HEK293 (cell line): ENCODE data around the gene OPA1.

Experiments used
- CTCF ChIA-PET: fragments of 350-600 bp; formaldehyde crosslinking; extraction: SDS; loops from one replicate; lab custom pipeline; 2021; ENCODE audit warnings: antibody characterized with exemption; lab: Yijun Ruan, JAX
- POLR2A ChIA-PET: fragments of 300-600 bp; formaldehyde crosslinking; extraction: SDS; loops from one replicate; lab custom pipeline; 2020; ENCODE audit warnings: antibody characterized with exemption, inconsistent platforms; lab: Yijun Ruan, JAX
- H3K27ac ChIP-seq: fragments of 200-500 bp; sonication (Bioruptor generic); 2 replicates; pipeline ENCODE4 v1.5.1; 2014; ENCODE audit warnings: low read depth, low read length, control low read depth, inconsistent platforms; ENCODE audit errors: extremely low read depth
- H3K36me3 ChIP-seq, 2 experiments: fragments of 200-500 bp in 1 of 2; sonication (Bioruptor generic) in 1 of 2; 1 replicate in 1 of 2; 2 replicates in 1 of 2; pipeline ENCODE4 v1.5.1; 2014 to 2017; ENCODE audit warnings: inconsistent platforms in 2 of 2, low read length in 2 of 2; ENCODE audit not compliant: control insufficient read depth in 2 of 2, insufficient read depth in 1 of 2
- H3K4me1 ChIP-seq: fragments of 200-500 bp; sonication (Bioruptor generic); 2 replicates; pipeline ENCODE4 v1.5.1; 2014; ENCODE audit warnings: mild to moderate bottlenecking, low read length, inconsistent platforms; ENCODE audit not compliant: control insufficient read depth, insufficient read depth
- H3K4me3 ChIP-seq: 2 replicates; pipeline ENCODE4 v1.5.1; 2011; ENCODE audit warnings: low read depth, mild to moderate bottlenecking, control low read depth, low read length, moderate library complexity
- H3K9me3 ChIP-seq: fragments of 200-500 bp; sonication (Bioruptor generic); 2 replicates; pipeline ENCODE4 v1.5.1; 2014; ENCODE audit warnings: low read depth, low read length, inconsistent platforms; ENCODE audit not compliant: control insufficient read depth, insufficient read depth
- BCL11B ChIP-seq: fragments of 450-650 bp; formaldehyde crosslinking; IDR thresholded peaks from 2 replicates; pipeline ENCODE4 v1.5.1; 2016; ENCODE audit warnings: low read depth, missing biosample characterization, missing genetic modification characterization
- HOXA7 ChIP-seq: sonication (generic); formaldehyde crosslinking; IDR thresholded peaks from 2 replicates; pipeline ENCODE4 v1.8.1; 2022; ENCODE audit warnings: missing genetic modification reagents, borderline replicate concordance
- PRDM1 ChIP-seq: fragments of 450-650 bp; formaldehyde crosslinking; IDR thresholded peaks from 2 replicates; pipeline ENCODE4; 2016; ENCODE audit warnings: missing biosample characterization, missing genetic modification characterization
- SP3 ChIP-seq: fragments of 450-650 bp; formaldehyde crosslinking; IDR thresholded peaks from 2 replicates; pipeline ENCODE4 v1.5.1; 2016; ENCODE audit warnings: missing biosample characterization, missing genetic modification characterization
- YY2 ChIP-seq: fragments of 450-650 bp; formaldehyde crosslinking; IDR thresholded peaks from 2 replicates; pipeline ENCODE4 v1.5.1; 2016; ENCODE audit warnings: missing biosample characterization, missing genetic modification characterization
- ZNF169 ChIP-seq: fragments of 450-650 bp; formaldehyde crosslinking; IDR thresholded peaks from 2 replicates; pipeline ENCODE4 v1.5.1; 2016; ENCODE audit warnings: missing biosample characterization, missing genetic modification characterization
- ZNF2 ChIP-seq: fragments of 450-650 bp; formaldehyde crosslinking; IDR thresholded peaks from 2 replicates; pipeline ENCODE4 v1.5.1; 2016; ENCODE audit warnings: missing biosample characterization, missing genetic modification characterization
- ZNF221 ChIP-seq: fragments of 450-650 bp; formaldehyde crosslinking; IDR thresholded peaks from 2 replicates; pipeline ENCODE4 v1.5.1; 2017; ENCODE audit warnings: missing biosample characterization, missing genetic modification characterization, borderline replicate concordance
- ZNF266 ChIP-seq: fragments of 450-650 bp; formaldehyde crosslinking; IDR thresholded peaks from 2 replicates; pipeline ENCODE4 v1.5.1; 2016; ENCODE audit warnings: missing biosample characterization, missing genetic modification characterization, low read depth
- ZNF335 ChIP-seq: fragments of 450-650 bp; formaldehyde crosslinking; conservative IDR thresholded peaks from 2 replicates; pipeline ENCODE4 v1.5.1; 2016; ENCODE audit warnings: missing biosample characterization, missing genetic modification characterization
- ZNF341 ChIP-seq: fragments of 450-650 bp; formaldehyde crosslinking; IDR thresholded peaks from 2 replicates; pipeline ENCODE4; 2016; ENCODE audit warnings: low read depth, missing biosample characterization, missing genetic modification characterization
- ZNF404 ChIP-seq: fragments of 450-650 bp; formaldehyde crosslinking; IDR thresholded peaks from 2 replicates; pipeline ENCODE4 v1.5.1; 2017; ENCODE audit warnings: missing biosample characterization, missing genetic modification characterization
- ZNF473 ChIP-seq: fragments of 450-650 bp; formaldehyde crosslinking; IDR thresholded peaks from 2 replicates; pipeline ENCODE4 v1.5.1; 2017; ENCODE audit warnings: missing biosample characterization, missing genetic modification characterization
- ZNF610 ChIP-seq: fragments of 450-650 bp; formaldehyde crosslinking; IDR thresholded peaks from 2 replicates; pipeline ENCODE4 v1.5.1; 2016; ENCODE audit warnings: missing biosample characterization, missing genetic modification characterization, borderline replicate concordance
- ZNF621 ChIP-seq: fragments of 450-650 bp; formaldehyde crosslinking; IDR thresholded peaks from 2 replicates; pipeline ENCODE4 v1.5.1; 2017; ENCODE audit warnings: missing biosample characterization, missing genetic modification characterization
- ZNF623 ChIP-seq: fragments of 450-650 bp; formaldehyde crosslinking; IDR thresholded peaks from 2 replicates; pipeline ENCODE4 v1.5.1; 2016; ENCODE audit warnings: missing biosample characterization, missing genetic modification characterization
- ZNF658 ChIP-seq: fragments of 450-650 bp; formaldehyde crosslinking; IDR thresholded peaks from 2 replicates; pipeline ENCODE4; 2016; ENCODE audit warnings: missing biosample characterization, missing genetic modification characterization
- ZNF777 ChIP-seq: fragments of 450-650 bp; formaldehyde crosslinking; IDR thresholded peaks from 2 replicates; pipeline ENCODE4 v1.5.1; 2017; ENCODE audit warnings: missing biosample characterization, missing genetic modification characterization, borderline replicate concordance
- ZNF837 ChIP-seq: fragments of 450-650 bp; formaldehyde crosslinking; IDR thresholded peaks from 2 replicates; pipeline ENCODE4 v1.5.1; 2016; ENCODE audit warnings: missing biosample characterization, missing genetic modification characterization
- TF ChIP-seq, protein P1 (sequence below): fragments of 450-650 bp; formaldehyde crosslinking; IDR thresholded peaks from 2 replicates; pipeline ENCODE4; 2016; ENCODE audit warnings: missing biosample characterization, missing genetic modification characterization
- TF ChIP-seq, protein P2 (sequence below): fragments of 450-650 bp; IDR thresholded peaks from 2 replicates; pipeline ENCODE4 v1.5.1; 2018; ENCODE audit warnings: missing biosample characterization, mild to moderate bottlenecking, missing genetic modification characterization
- TF ChIP-seq, protein P3 (sequence below): fragments of 450-650 bp; IDR thresholded peaks from 2 replicates; pipeline ENCODE4 v1.5.1; 2018; ENCODE audit warnings: missing biosample characterization, missing genetic modification characterization
- TF ChIP-seq, protein P4 (sequence below): fragments of 450-650 bp; formaldehyde crosslinking; IDR thresholded peaks from 2 replicates; pipeline ENCODE4 v1.5.1; 2016; ENCODE audit warnings: missing biosample characterization, missing genetic modification characterization
- TF ChIP-seq, protein P5 (sequence below): fragments of 450-650 bp; formaldehyde crosslinking; IDR thresholded peaks from 2 replicates; pipeline ENCODE4 v1.5.1; 2016; ENCODE audit warnings: missing biosample characterization, missing genetic modification characterization

The OPA1 gene

DNA sequence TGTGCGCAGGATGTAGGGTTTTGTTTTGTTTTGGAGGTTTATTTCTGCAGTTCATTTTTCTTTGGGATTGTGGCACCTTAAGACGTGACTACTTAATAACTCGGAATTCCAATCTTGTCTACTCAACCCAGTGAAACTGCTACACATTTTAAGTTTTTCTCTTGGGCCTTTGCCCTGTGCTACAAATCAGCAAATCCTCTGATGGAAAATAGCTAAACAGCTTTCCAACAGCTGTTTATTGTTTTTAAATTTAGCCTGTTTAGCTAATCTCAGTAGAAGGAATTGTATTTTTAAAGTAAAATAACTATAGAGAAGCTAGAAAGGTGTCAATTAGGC is 48.4 kb downstream of the OPA1 start:
- POLR2A ChIA-PET: no interaction called here
- CTCF ChIA-PET: interaction anchor here (1.0 kb wide), 1 partner anchor 24 kb away, joined by 6 read pairs; no protein-coding TSS in a partner anchor

DNA sequence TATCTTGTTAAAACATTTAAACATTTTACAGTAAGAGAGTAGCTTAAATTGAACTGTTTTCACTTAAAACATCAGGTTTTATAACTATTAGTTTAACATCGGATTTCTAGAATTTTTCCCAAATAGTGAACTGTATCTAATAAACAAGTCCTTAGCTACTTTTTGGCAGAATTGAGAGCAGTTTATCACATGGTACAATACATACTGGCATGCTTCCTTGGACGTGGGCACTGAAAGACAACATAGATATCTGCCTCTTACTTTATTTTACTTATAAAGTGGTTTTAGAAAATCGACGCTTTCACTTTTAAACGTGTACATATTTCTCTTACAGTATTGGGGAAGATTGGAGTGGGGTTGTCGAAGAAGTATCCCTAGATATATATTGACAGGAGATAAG is 52.8 kb downstream of the OPA1 start:
- POLR2A ChIA-PET: no interaction called here
- no peaks in the 10 kb centered on the region for H3K4me1 ChIP-seq
- H3K36me3 ChIP-seq: peaks cover 17 to 84% of the 10 kb centered on the region in 2 experiments
- no peak overlapping the region for H3K27ac ChIP-seq
- TF ChIP-seq ZNF266 (tag by site-specific recombination) (no peak), ZNF2 (tag by site-specific recombination) (no peak), ZNF341 (no peak), ZNF610 (tag by site-specific recombination) (no peak), YY2 (tag by site-specific recombination) (no peak), ZNF169 (tag by site-specific recombination) (no peak), PRDM1 (no peak), BCL11B (no peak), SP3 (tag by site-specific recombination) (no peak), ZNF621 (tag by site-specific recombination) (no peak)
- TF ChIP-seq, protein P1, sequence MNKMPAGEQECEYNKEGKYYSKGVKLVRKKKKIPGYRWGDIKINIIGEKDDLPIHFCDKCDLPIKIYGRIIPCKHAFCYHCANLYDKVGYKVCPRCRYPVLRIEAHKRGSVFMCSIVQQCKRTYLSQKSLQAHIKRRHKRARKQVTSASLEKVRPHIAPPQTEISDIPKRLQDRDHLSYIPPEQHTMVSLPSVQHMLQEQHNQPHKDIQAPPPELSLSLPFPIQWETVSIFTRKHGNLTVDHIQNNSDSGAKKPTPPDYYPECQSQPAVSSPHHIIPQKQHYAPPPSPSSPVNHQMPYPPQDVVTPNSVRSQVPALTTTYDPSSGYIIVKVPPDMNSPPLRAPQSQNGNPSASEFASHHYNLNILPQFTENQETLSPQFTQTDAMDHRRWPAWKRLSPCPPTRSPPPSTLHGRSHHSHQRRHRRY: no peak
- TF ChIP-seq, protein P2, sequence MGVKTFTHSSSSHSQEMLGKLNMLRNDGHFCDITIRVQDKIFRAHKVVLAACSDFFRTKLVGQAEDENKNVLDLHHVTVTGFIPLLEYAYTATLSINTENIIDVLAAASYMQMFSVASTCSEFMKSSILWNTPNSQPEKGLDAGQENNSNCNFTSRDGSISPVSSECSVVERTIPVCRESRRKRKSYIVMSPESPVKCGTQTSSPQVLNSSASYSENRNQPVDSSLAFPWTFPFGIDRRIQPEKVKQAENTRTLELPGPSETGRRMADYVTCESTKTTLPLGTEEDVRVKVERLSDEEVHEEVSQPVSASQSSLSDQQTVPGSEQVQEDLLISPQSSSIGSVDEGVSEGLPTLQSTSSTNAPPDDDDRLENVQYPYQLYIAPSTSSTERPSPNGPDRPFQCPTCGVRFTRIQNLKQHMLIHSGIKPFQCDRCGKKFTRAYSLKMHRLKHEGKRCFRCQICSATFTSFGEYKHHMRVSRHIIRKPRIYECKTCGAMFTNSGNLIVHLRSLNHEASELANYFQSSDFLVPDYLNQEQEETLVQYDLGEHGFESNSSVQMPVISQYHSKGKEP (tag by site-specific recombination): no peak
- TF ChIP-seq, protein P3, sequence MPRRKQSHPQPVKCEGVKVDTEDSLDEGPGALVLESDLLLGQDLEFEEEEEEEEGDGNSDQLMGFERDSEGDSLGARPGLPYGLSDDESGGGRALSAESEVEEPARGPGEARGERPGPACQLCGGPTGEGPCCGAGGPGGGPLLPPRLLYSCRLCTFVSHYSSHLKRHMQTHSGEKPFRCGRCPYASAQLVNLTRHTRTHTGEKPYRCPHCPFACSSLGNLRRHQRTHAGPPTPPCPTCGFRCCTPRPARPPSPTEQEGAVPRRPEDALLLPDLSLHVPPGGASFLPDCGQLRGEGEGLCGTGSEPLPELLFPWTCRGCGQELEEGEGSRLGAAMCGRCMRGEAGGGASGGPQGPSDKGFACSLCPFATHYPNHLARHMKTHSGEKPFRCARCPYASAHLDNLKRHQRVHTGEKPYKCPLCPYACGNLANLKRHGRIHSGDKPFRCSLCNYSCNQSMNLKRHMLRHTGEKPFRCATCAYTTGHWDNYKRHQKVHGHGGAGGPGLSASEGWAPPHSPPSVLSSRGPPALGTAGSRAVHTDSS: no peak
- no peaks in the 10 kb centered on the region for H3K9me3 ChIP-seq
- no peak overlapping the region for H3K4me3 ChIP-seq
- CTCF ChIA-PET: interaction anchor here (0.7 kb wide), 1 partner anchor 350 kb away, joined by 3 read pairs; no protein-coding TSS in a partner anchor

More for the DNA sequence above, 48.4 kb downstream of the OPA1 start:
- Histone ChIP-seq H3K27ac (no peak overlapping the region), H3K9me3 (no peaks in the 10 kb centered on the region), H3K36me3 (peaks cover 12 to 91% of the 10 kb centered on the region in 2 experiments)
- TF ChIP-seq ZNF473 (tag by site-specific recombination) (no peak), ZNF837 (tag by site-specific recombination) (no peak)
- TF ChIP-seq, all 188 proteins: peak for 0
- no peaks in the 10 kb centered on the region for H3K4me1 ChIP-seq
- H3K4me3 ChIP-seq: no peak overlapping the region

DNA sequence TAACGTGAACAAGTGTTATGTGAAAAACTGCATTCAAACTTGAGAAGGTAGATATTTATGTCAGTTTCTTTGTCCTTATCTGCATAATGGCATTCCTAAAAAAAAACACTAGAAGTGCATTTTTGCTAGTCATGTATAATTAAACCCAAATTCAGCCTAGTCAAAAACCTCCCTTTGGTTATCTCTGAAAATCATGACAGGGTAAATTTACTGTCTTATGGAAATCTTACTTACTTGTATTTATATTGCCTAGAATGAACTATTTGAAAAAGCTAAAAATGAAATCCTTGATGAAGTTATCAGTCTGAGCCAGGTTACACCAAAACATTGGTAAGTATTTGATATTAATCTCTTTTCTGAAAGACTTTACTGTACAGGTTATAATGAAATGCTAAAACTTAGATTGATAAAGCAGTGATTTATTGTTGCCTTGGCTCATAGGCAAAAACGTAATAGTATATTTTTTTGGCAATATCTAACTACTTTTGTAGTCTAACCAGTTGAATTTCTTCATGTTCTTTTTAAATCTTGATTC is 55.6 kb downstream of the OPA1 start:
- TF ChIP-seq ZNF221 (tag by site-specific recombination) (no peak), ZNF404 (tag by site-specific recombination) (no peak), ZNF473 (tag by site-specific recombination) (no peak), ZNF335 (tag by site-specific recombination) (no peak), ZNF658 (tag by site-specific recombination) (no peak), HOXA7 (CRISPR knock-in tag) (no peak), ZNF777 (no peak), ZNF623 (no peak)
- TF ChIP-seq, protein P4, sequence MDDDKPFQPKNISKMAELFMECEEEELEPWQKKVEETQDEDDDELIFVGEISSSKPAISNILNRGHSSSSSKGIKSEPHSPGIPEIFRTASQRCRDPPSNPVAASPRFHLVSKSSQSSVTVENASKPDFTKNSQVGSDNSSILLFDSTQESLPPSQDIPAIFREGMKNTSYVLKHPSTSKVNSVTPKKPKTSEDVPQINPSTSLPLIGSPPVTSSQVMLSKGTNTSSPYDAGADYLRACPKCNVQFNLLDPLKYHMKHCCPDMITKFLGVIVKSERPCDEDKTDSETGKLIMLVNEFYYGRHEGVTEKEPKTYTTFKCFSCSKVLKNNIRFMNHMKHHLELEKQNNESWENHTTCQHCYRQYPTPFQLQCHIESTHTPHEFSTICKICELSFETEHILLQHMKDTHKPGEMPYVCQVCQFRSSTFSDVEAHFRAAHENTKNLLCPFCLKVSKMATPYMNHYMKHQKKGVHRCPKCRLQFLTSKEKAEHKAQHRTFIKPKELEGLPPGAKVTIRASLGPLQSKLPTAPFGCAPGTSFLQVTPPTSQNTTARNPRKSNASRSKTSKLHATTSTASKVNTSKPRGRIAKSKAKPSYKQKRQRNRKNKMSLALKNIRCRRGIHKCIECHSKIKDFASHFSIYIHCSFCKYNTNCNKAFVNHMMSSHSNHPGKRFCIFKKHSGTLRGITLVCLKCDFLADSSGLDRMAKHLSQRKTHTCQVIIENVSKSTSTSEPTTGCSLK (tag by site-specific recombination): no peak
- TF ChIP-seq, protein P5, sequence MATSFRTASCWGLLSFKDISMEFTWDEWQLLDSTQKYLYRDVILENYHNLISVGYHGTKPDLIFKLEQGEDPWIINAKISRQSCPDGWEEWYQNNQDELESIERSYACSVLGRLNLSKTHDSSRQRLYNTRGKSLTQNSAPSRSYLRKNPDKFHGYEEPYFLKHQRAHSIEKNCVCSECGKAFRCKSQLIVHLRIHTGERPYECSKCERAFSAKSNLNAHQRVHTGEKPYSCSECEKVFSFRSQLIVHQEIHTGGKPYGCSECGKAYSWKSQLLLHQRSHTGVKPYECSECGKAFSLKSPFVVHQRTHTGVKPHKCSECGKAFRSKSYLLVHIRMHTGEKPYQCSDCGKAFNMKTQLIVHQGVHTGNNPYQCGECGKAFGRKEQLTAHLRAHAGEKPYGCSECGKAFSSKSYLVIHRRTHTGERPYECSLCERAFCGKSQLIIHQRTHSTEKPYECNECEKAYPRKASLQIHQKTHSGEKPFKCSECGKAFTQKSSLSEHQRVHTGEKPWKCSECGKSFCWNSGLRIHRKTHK (tag by site-specific recombination): no peak
- ChIA-PET CTCF (no interaction called here), POLR2A (no interaction called here)
- Histone ChIP-seq H3K4me3 (no peak overlapping the region), H3K36me3 (peaks cover 11 to 74% of the 10 kb centered on the region in 2 experiments), H3K4me1 (no peaks in the 10 kb centered on the region), H3K27ac (no peak overlapping the region), H3K9me3 (no peaks in the 10 kb centered on the region)
